Loucy (cell line): ENCODE measurements around the gene AFF3.

ENCODE experiments used
- EZH2phosphoT487 ChIP-seq: fragments of 200-600 bp; IDR thresholded peaks from 2 replicates; pipeline ENCODE4 v1.6.1; 2018; ENCODE audit warnings: antibody characterized with exemption, mild to moderate bottlenecking, moderate library complexity, borderline replicate concordance
- TF ChIP-seq, protein P1 (sequence below): fragments of 200-600 bp; sonication (generic); conservative IDR thresholded peaks from 2 replicates; pipeline ENCODE4 v1.5.1; 2014; ENCODE audit warnings: mild to moderate bottlenecking, antibody characterized with exemption, low read length

DNA sequence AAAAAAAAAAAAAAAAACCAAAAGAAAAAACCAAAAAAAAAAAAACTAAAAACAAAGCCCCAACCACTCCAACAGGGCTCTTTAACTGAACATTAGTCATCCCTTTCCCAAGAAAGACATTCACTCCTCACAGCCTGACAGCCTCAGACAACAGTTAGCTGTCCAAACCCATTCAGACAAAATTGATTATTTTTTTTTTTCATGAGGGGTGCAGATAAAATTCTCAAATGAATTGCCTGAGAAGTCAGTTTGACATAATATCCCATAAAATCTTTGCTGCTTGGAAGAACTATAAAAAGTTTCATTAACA, 446.5 kb downstream of the AFF3 start:
- TF ChIP-seq, protein P1, sequence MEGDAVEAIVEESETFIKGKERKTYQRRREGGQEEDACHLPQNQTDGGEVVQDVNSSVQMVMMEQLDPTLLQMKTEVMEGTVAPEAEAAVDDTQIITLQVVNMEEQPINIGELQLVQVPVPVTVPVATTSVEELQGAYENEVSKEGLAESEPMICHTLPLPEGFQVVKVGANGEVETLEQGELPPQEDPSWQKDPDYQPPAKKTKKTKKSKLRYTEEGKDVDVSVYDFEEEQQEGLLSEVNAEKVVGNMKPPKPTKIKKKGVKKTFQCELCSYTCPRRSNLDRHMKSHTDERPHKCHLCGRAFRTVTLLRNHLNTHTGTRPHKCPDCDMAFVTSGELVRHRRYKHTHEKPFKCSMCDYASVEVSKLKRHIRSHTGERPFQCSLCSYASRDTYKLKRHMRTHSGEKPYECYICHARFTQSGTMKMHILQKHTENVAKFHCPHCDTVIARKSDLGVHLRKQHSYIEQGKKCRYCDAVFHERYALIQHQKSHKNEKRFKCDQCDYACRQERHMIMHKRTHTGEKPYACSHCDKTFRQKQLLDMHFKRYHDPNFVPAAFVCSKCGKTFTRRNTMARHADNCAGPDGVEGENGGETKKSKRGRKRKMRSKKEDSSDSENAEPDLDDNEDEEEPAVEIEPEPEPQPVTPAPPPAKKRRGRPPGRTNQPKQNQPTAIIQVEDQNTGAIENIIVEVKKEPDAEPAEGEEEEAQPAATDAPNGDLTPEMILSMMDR = no peak
- no peak for TF ChIP-seq EZH2phosphoT487
